ENCODE measurements around the gene NBR1.
A peak's percentile ranks its signal among the peaks of the same experiment; 100 is the strongest.
"Not testable (repeated sequence)": the region's sequence is repeated elsewhere in the genome, so short reads cannot be mapped to it uniquely, and the experiment has no call there.

NBR1 gene

GRCh38 chr17:43155666-43156065 is 15.3 kb upstream of the NBR1 start:
- DNase-seq (ENCODE audit: low read depth in 1 of 2, low spot score in 1 of 2): no peak
- TF ChIP-seq SPI1 (IDR thresholded peaks at IDR 0.05; ENCODE audit: borderline replicate concordance, low read depth) (no peak), POLR2AphosphoS5 (IDR thresholded peaks at IDR 0.05; ENCODE audit: low read depth) (no peak), GABPA (IDR thresholded peaks at IDR 0.05; ENCODE audit: low read depth) (no peak), CTCF (IDR thresholded peaks at IDR 0.05; ENCODE audit: insufficient read depth, low read length) (no peak)
- TF ChIP-seq, protein P1, sequence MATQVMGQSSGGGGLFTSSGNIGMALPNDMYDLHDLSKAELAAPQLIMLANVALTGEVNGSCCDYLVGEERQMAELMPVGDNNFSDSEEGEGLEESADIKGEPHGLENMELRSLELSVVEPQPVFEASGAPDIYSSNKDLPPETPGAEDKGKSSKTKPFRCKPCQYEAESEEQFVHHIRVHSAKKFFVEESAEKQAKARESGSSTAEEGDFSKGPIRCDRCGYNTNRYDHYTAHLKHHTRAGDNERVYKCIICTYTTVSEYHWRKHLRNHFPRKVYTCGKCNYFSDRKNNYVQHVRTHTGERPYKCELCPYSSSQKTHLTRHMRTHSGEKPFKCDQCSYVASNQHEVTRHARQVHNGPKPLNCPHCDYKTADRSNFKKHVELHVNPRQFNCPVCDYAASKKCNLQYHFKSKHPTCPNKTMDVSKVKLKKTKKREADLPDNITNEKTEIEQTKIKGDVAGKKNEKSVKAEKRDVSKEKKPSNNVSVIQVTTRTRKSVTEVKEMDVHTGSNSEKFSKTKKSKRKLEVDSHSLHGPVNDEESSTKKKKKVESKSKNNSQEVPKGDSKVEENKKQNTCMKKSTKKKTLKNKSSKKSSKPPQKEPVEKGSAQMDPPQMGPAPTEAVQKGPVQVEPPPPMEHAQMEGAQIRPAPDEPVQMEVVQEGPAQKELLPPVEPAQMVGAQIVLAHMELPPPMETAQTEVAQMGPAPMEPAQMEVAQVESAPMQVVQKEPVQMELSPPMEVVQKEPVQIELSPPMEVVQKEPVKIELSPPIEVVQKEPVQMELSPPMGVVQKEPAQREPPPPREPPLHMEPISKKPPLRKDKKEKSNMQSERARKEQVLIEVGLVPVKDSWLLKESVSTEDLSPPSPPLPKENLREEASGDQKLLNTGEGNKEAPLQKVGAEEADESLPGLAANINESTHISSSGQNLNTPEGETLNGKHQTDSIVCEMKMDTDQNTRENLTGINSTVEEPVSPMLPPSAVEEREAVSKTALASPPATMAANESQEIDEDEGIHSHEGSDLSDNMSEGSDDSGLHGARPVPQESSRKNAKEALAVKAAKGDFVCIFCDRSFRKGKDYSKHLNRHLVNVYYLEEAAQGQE (IDR thresholded peaks at IDR 0.05; ENCODE audit: insufficient replicate concordance, low read depth): no peak

GRCh38 chr17:43159232-43159631 is 11.8 kb upstream of the NBR1 start:
- DNase-seq (ENCODE audit: low read depth in 1 of 2, low spot score in 1 of 2); H3K27me3 ChIP-seq (ENCODE audit: insufficient read depth, poor library complexity, severe bottlenecking); H3K4me3 ChIP-seq (replicated peaks; ENCODE audit: insufficient read depth, low read length); H3K27ac ChIP-seq (replicated peaks): not testable (repeated sequence)

More at GRCh38 chr17:43155666-43156065, 15.3 kb upstream of the NBR1 start:
- no peak overlapping the region for H3K27ac ChIP-seq (replicated peaks)
- H3K4me3 ChIP-seq (replicated peaks; ENCODE audit: insufficient read depth, low read length): no peak overlapping the region
- no peaks in the 10 kb centered on the region for H3K27me3 ChIP-seq (ENCODE audit: insufficient read depth, poor library complexity, severe bottlenecking)

- not testable (repeated sequence) for H3K4me3 ChIP-seq (replicated peaks; ENCODE audit: insufficient read depth, low read length); H3K27me3 ChIP-seq (ENCODE audit: insufficient read depth, poor library complexity, severe bottlenecking); DNase-seq (ENCODE audit: low read depth in 1 of 2, low spot score in 1 of 2); H3K27ac ChIP-seq (replicated peaks)
Observed at GRCh38 chr17:43159957-43160356, 11.1 kb upstream of the NBR1 start.

- not testable (repeated sequence) for H3K27me3 ChIP-seq (ENCODE audit: insufficient read depth, poor library complexity, severe bottlenecking); H3K4me3 ChIP-seq (replicated peaks; ENCODE audit: insufficient read depth, low read length); DNase-seq (ENCODE audit: low read depth in 1 of 2, low spot score in 1 of 2); H3K27ac ChIP-seq (replicated peaks)
Observed at GRCh38 chr17:43165971-43166370, 5.0 kb upstream of the NBR1 start.

DNA sequence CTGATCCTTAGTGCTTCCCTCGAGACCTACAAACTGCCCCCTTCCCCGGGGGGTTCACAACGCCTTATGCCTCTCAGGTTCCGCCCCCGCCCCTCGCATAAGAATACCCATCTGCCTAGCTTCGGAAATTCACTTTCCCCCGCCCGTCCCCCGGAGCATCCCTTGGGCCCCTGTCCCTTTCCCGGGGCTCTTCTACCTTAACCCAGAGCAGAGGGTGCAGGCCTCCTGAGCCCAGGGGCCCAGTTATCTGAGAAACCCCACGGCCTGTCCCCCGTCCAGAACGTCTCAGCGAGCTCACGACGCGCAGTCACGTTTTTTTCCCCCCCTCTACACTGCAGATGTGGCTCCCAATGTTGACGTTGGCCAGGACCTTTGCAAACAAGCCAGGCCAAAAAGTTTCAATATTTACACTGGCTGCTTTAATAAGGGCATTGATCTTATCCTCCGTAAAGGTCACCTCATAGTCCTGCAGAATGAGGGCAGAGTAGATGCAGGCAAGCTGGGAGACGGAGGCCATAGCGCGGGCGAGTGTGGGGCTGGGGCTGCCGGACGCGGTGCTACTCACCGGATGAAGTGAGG is 1.4 kb upstream of the NBR1 start:
- Histone ChIP-seq H3K27me3 (ENCODE audit: insufficient read depth, poor library complexity, severe bottlenecking) (no peaks in the 10 kb centered on the region), H3K4me3 (replicated peaks; ENCODE audit: insufficient read depth, low read length) (peak overlapping the region; percentile 98), H3K27ac (replicated peaks) (peak overlapping the region; percentile 97)
- no peak for TF ChIP-seq CTCF (IDR thresholded peaks at IDR 0.05; ENCODE audit: insufficient read depth, low read length)
- TF ChIP-seq POLR2AphosphoS5 (IDR thresholded peaks at IDR 0.05; ENCODE audit: low read depth): no peak
- no peak for TF ChIP-seq GABPA (IDR thresholded peaks at IDR 0.05; ENCODE audit: low read depth)
- TF ChIP-seq SPI1 (IDR thresholded peaks at IDR 0.05; ENCODE audit: borderline replicate concordance, low read depth): no peak
- TF ChIP-seq, protein P1 (IDR thresholded peaks at IDR 0.05; ENCODE audit: insufficient replicate concordance, low read depth): peak; percentile 33
- DNase-seq (ENCODE audit: low read depth in 1 of 2, low spot score in 1 of 2): peak; percentile 35 to 47

Measured in HL-60 (cell line).